NCI-H82 treated with DMSO at 0.1 percent for 48 hours (cell line): ENCODE results near the gene CENPP.

Source experiments
- DNase-seq: peaks from one replicate; lab custom pipeline; 2025; ENCODE audit not compliant: unreplicated experiment; lab: John Stamatoyannopoulos, UW

The CENPP gene

GRCh38 chr9:92633614-92634278 lies 308.0 kb downstream of the CENPP start:
- no peak for DNase-seq

- DNase-seq = peak; percentile 1
Observed at GRCh38 chr9:92634712-92635605, 309.2 kb downstream of the CENPP start.

DNA sequence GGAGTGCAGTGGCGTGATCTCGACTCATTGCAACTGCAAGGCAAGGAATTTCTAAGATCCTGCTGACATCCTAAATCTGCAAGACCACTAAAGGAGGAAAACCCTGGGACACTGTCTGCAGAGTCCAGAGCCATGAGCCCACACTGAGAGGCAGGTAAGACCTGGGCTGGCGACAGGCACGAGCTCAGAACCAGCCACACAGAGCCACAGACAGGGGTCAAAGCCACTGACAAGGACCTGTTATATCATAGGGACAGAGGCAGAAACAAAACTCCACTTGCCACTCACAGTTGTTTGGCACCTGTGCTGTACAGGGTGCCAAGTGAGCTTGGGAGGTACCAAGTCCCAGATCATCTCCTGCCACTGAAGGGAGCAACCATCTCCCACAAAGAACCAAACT lies 310.0 kb downstream of the CENPP start:
- no peak for DNase-seq

DNA sequence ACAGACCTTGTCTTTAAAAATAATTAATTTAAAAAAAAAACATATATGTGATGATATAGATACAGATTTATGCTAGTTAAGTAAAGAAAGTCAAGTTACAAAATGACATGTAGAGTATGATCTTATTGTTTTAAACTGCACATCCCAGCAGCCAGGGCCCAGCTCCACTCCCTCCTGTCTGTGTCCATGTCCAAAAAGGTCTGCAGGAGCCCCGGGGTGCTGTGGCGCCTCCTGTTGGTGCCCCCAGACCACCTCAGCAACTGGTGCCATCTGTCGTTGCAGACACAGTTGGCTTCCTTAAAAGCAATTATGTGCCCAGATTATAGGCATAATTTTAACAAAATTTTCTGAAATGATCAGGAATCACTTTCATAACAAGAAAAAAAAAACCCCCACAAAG lies 310.9 kb downstream of the CENPP start:
- no peak for DNase-seq

GRCh38 chr9:92637326-92637725 lies 311.6 kb downstream of the CENPP start:
- DNase-seq = no peak

DNA sequence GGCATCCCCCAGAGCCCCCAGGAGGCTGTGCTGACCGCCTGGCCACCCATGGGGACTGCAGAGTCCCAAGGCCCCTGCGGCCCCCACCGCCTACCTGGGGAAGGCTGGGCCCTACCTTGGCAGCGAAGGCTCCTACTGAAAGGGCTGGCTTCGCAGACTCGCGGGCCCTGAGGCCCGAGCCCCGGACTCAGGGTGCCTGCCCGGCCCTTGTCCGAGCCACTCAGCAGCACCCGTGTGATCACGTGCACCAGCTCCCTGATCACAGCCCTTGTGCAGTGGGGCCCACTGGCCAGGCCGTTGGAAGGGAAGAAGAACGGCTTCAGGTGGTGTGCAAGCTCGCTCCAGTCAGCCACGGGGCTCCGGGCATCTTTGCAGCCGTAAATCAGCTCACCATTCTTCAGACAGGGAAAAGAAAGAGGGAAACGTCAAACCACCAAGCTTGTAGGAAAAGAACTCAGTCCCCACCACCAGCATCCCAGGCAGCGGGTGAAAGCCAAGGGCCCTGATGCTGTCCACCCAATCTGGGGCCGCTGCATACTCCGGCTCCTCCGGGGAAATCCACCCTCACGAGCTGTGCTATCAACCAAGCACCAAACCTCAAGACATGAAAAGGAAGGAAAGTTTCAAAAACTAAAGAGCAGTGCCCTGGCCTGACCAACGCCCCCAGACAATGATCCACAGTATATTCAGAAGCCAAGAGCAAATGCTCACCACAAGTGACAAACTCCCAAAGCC lies 312.3 kb downstream of the CENPP start:
- DNase-seq = no peak

- no peak for DNase-seq
Observed at GRCh38 chr9:92638621-92639101, 312.9 kb downstream of the CENPP start.

DNA sequence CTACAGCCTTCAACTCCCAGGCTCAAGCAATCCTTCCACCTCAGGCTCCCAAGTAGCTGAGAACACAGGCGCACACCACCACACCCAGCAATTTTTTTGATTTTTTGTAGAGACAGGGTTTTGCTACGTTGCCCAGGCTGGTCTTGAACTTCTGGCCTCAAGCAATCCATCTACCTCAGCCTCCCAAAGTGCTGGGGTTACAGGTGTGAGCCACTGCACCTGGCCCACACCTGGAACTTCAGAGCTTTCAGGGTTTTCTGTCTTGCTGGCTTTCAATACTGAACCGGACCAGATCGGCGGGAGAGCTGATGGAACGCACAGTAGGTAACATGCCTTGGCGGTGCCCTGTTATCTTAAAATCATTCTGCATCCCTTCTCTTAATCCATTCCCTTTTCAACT lies 313.4 kb downstream of the CENPP start:
- no peak for DNase-seq

DNA sequence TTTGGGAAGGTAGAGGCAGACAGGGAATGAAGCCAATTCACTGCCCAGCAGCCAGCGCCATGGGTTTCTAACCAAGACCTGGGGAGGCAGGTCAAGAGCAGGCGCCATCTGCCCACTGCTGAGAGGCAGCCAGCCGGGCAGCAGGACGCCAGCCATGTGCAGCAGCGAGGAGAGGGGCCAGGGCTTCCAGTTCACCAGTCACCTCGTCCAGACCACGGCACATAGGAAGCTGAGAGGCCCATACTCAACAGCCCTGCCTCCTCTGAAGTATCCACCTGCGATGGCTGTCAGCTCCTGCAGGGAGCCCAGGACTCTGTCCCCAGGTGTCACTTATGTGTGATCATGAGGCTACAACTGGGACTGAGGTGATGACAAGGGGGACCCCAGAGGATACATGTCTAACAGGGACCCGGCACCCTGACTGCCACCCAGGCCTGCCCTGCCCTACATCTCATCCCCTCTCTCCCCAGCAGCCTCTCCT lies 314.1 kb downstream of the CENPP start:
- no peak for DNase-seq

DNA sequence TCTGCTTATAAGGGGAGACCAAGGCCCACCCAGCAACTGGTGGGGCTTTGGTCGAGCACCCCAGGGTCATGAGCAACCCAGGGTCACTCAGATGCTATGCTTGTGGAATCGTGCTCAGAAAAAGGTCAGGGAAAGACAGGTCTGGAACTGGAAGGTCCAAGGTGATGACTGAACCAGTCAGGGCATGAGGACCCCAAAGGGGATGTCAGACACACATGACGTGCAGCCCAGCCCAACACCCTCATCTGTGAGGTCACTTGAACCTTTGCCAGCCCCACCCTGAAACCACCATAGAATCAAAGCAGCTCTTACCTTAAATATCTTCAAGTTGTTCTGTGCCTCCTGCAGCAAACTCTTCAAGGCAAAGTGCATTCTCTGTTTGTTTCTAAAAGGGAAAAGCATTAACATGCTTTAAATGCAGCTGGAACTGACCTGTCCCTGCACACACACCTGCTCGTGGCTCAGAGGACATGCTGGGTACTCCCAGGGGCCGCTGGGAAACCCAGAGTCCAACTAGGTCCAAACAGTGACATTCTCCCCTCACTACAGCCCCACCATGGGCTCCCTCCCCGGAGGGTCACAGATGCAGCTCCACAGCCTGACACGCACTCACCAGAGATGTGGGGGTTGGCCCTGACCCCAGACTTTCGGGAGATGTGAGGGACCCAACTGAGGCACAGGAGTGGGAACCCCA lies 314.8 kb downstream of the CENPP start:
- DNase-seq = no peak

DNA sequence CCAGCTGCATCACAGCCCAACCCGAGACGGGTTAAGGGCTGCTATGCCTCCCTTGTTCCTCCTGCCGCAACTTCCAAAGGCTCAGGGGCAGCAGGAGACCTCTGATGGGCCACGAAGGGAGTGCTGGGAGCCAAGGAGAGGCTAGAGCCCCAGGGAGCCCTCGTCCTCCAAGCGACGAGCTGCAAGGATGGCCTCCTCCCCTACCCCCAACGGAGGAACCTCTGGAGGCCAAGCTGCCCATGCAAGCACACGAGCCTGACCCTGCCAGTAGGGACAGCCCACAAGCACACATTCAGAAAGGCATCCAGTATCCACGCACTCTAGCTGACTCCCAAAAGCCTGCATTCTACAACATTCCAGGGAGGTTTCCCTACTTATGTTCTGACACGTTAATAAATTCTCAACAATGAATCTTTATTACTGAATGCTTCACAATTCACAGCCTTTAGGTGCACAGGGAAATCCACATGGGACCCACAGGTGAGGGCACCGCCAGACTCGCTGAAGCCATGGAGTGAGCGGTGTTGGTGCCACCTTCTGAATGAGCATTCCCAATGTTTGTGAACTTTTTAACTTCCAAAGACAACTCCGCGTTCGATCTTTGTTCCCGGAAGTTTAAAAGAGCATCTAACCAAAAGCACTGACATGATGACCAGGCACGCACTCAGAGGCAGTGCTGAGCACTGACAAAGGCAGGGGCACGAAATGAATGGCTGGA lies 315.5 kb downstream of the CENPP start:
- DNase-seq = no peak

GRCh38 chr9:92642041-92642451 lies 316.3 kb downstream of the CENPP start:
- DNase-seq = no peak

GRCh38 chr9:92642564-92642963 lies 316.8 kb downstream of the CENPP start:
- no peak for DNase-seq

DNA sequence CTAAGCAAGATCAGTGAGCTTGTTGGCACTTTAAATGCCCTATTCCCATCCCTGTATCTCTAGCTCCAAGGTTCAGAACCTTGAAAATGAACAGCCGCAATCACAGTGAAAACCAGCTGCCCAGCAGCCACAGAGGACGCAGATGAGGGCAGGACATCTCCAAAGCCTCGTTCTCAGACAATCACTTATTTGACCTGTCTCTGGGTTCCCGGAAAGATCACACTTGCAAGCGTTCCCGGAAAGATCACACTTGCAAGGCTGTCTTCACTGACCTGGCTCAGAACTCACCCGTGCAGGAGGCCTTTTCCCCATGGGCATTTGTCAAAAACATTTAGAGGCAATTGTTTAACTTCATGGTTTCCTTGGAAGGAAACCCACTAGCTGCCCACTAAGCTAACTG lies 318.5 kb downstream of the CENPP start:
- DNase-seq = no peak

GRCh38 chr9:92645041-92645440 lies 319.3 kb downstream of the CENPP start:
- no peak for DNase-seq

DNA sequence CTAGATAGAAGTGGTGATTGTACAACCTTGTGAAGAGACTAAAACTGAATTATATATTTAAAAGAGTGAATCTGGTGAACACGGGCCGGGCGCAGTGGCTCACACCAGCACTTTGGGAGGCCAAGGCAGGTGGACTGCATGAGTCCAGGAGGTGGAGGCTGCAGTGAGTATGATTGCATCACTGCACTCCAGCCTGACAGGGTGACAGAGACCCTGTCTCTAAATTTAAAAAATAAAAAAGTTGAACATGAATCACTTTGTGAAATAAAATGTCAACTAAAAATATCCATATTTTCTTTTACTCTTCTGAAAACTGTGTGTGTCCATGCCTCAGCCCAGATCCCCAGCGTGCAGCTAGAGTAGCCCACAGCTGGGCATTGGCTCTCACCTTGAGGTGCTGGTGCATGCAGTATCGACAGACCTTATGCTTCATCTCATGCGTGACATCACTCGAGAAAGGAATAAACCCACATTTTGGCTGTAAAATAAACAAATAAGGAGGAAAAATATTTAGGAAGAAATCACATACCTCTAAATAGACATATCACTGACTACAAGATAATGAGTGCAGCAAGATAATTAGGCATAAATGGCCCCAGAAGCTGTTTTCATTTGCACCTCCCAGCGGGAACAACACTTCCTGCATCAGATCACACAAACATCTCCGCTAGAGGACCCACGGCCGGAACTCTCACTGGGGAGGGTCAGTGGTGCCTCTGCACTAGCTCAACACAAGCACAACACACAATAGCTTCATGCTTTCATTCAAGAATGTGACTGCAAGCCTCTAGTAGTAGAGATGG lies 322.1 kb downstream of the CENPP start:
- DNase-seq = no peak

GRCh38 chr9:92648474-92648971 lies 322.8 kb downstream of the CENPP start:
- no peak for DNase-seq

DNA sequence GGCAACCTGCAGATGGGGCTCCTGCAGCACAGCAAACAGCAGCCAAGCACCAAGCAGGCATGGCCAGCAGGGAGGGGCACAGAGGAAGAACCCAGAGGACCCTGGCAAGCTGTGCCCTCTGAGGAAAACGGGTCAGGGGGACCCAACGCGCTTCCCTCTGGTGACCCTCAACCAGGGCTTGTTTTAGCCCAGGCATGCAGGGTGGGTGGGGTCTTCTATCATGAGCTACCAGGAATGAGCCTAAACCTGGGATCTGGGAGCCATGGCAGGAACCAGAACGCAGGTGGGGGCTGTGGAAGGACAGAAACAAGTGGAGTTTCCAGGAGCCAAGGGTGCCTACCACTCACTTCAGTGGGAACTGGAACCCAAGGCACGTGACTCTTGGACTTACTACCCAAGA lies 323.3 kb downstream of the CENPP start:
- DNase-seq = no peak

- no peak for DNase-seq
Observed at GRCh38 chr9:92650296-92650695, 324.5 kb downstream of the CENPP start.
